ENCODE data around the gene WDR86.

WDR86 gene

GRCh38 chr7:151383638-151384351 is 26.0 kb downstream of the WDR86 start:
- DNase-seq (ENCODE audit: insufficient read length, low spot score) (no peak), FAIRE-seq (no peak)
- no peak for TF ChIP-seq POLR2A (IDR thresholded peaks at IDR 0.05; ENCODE audit: low read depth, low read length)

- DNase-seq (ENCODE audit: insufficient read length, low spot score) (no peak), FAIRE-seq (no peak)
- TF ChIP-seq POLR2A (IDR thresholded peaks at IDR 0.05; ENCODE audit: low read depth, low read length) = no peak
Observed at GRCh38 chr7:151382079-151382885, 27.6 kb downstream of the WDR86 start.

- DNase-seq (ENCODE audit: insufficient read length, low spot score) (no peak), FAIRE-seq (no peak)
- TF ChIP-seq POLR2A (IDR thresholded peaks at IDR 0.05; ENCODE audit: low read depth, low read length) = no peak
Observed at GRCh38 chr7:151381348-151382078, 28.3 kb downstream of the WDR86 start.

GRCh38 chr7:151381098-151381347 is 28.8 kb downstream of the WDR86 start:
- TF ChIP-seq POLR2A (IDR thresholded peaks at IDR 0.05; ENCODE audit: low read depth, low read length) = no peak
- FAIRE-seq = no peak
- DNase-seq (ENCODE audit: insufficient read length, low spot score) = no peak

GRCh38 chr7:151380199-151381097 is 29.4 kb downstream of the WDR86 start:
- no peak for DNase-seq (ENCODE audit: insufficient read length, low spot score)
- no peak for TF ChIP-seq POLR2A (IDR thresholded peaks at IDR 0.05; ENCODE audit: low read depth, low read length)
- FAIRE-seq = no peak

- DNase-seq (ENCODE audit: insufficient read length, low spot score) = no peak
- no peak for TF ChIP-seq POLR2A (IDR thresholded peaks at IDR 0.05; ENCODE audit: low read depth, low read length)
- no peak for FAIRE-seq
Observed at GRCh38 chr7:151379534-151380198, 30.2 kb downstream of the WDR86 start.

GRCh38 chr7:151379193-151379520 is 30.7 kb downstream of the WDR86 start:
- TF ChIP-seq POLR2A (IDR thresholded peaks at IDR 0.05; ENCODE audit: low read depth, low read length) = no peak
- no peak for DNase-seq (ENCODE audit: insufficient read length, low spot score)
- FAIRE-seq = no peak

GRCh38 chr7:151378496-151379192 is 31.2 kb downstream of the WDR86 start:
- TF ChIP-seq POLR2A (IDR thresholded peaks at IDR 0.05; ENCODE audit: low read depth, low read length) = no peak
- FAIRE-seq = no peak
- no peak for DNase-seq (ENCODE audit: insufficient read length, low spot score)

- DNase-seq (ENCODE audit: insufficient read length, low spot score) = no peak
- FAIRE-seq = no peak
- TF ChIP-seq POLR2A (IDR thresholded peaks at IDR 0.05; ENCODE audit: low read depth, low read length) = no peak
Observed at GRCh38 chr7:151378011-151378410, 31.8 kb downstream of the WDR86 start.

GRCh38 chr7:151377406-151377805 is 32.4 kb downstream of the WDR86 start:
- FAIRE-seq = no peak
- TF ChIP-seq POLR2A (IDR thresholded peaks at IDR 0.05; ENCODE audit: low read depth, low read length) = no peak
- DNase-seq (ENCODE audit: insufficient read length, low spot score) = no peak

GRCh38 chr7:151376218-151376902 is 33.5 kb downstream of the WDR86 start:
- FAIRE-seq (no peak), DNase-seq (ENCODE audit: insufficient read length, low spot score) (no peak)
- TF ChIP-seq POLR2A (IDR thresholded peaks at IDR 0.05; ENCODE audit: low read depth, low read length) = no peak

GRCh38 chr7:151375530-151376217 is 34.2 kb downstream of the WDR86 start:
- no peak for TF ChIP-seq POLR2A (IDR thresholded peaks at IDR 0.05; ENCODE audit: low read depth, low read length)
- no peak for DNase-seq (ENCODE audit: insufficient read length, low spot score)
- FAIRE-seq = no peak

All from H54 (cell line).